IMR-90 (cell line): ENCODE data around the gene HGF. TPM values are rescaled to one million over a fixed set of nuclear protein-coding genes. Genes with fewer than 3 reads are reported as not detected.

Experiments
- ATAC-seq: fragments of 200-7000 bp; cut with Tn5 transposase; 2 replicates; pipeline ENCODE4 v1.9.1; 2020; ENCODE audit warnings: low read depth, mild to moderate bottlenecking, moderate library complexity
- BruUV-seq: library from RNA; stranded (reverse); fragments of 400-500 nt; replicated peaks from 2 replicates; lab custom pipeline; 2021; lab: Mats Ljungman, UMichigan
- CTCF ChIA-PET: fragments of 300-600 bp; formaldehyde crosslinking; extraction: SDS; loops from one replicate; lab custom pipeline; 2021; ENCODE audit warnings: antibody characterized with exemption; lab: Yijun Ruan, JAX
- POLR2A ChIA-PET: fragments of 300-600 bp; sonication (Branson Sonifier 250); formaldehyde crosslinking; loops from one replicate; lab custom pipeline; 2022; ENCODE audit warnings: antibody characterized with exemption; ENCODE audit not compliant: unreplicated experiment; lab: Charles Lee
- DNase-seq: peaks from one replicate; pipeline ENCODE4 v3.0.0; 2013
- H2AFZ ChIP-seq: replicated peaks from 2 replicates; pipeline ENCODE3; 2013; ENCODE audit warnings: low read length, mild to moderate bottlenecking; ENCODE audit not compliant: poor library complexity
- H2AK5ac ChIP-seq: 2 replicates; pipeline ENCODE4 v1.6.1; 2013; ENCODE audit warnings: low read depth, low read length, inconsistent platforms
- H2AK9ac ChIP-seq: replicated peaks from 2 replicates; pipeline ENCODE3; 2013; ENCODE audit warnings: mild to moderate bottlenecking, low read depth, low read length, moderate library complexity; ENCODE audit not compliant: poor library complexity
- H2BK120ac ChIP-seq: 2 replicates; pipeline ENCODE4 v1.6.1; 2013; ENCODE audit warnings: low read depth, low read length, inconsistent platforms
- H2BK15ac ChIP-seq: 3 replicates; pipeline ENCODE4 v1.6.1; 2013; ENCODE audit warnings: low read depth, low read length, inconsistent platforms
- H2BK20ac ChIP-seq: 2 replicates; pipeline ENCODE4 v1.6.1; 2013; ENCODE audit warnings: low read depth, mild to moderate bottlenecking, inconsistent platforms, low read length, moderate library complexity
- H2BK5ac ChIP-seq: 2 replicates; pipeline ENCODE4 v1.6.1; 2013; ENCODE audit warnings: mild to moderate bottlenecking, low read depth, low read length, inconsistent platforms; ENCODE audit not compliant: poor library complexity, severe bottlenecking
- H3K14ac ChIP-seq: replicated peaks from 2 replicates; pipeline ENCODE4 v1.6.1; 2013; ENCODE audit warnings: low read depth, low read length, inconsistent platforms
- H3K18ac ChIP-seq: 2 replicates; pipeline ENCODE4 v1.6.1; 2013; ENCODE audit warnings: low read depth, low read length, control low read depth
- H3K23ac ChIP-seq: 2 replicates; pipeline ENCODE4 v1.6.1; 2013; ENCODE audit warnings: low read depth, low read length, inconsistent platforms
- H3K27ac ChIP-seq: 2 replicates; pipeline ENCODE4 v1.5.1; 2013; ENCODE audit warnings: mild to moderate bottlenecking, control low read depth, low read length; ENCODE audit not compliant: insufficient read depth
- H3K27me3 ChIP-seq: 2 replicates; pipeline ENCODE4 v1.6.1; 2013; ENCODE audit warnings: low read length; ENCODE audit not compliant: control insufficient read depth, insufficient read depth
- H3K36me3 ChIP-seq: 2 replicates; pipeline ENCODE4 v1.6.1; 2013; ENCODE audit warnings: low read length, mixed read lengths; ENCODE audit not compliant: control insufficient read depth, insufficient read depth
- H3K4ac ChIP-seq: 2 replicates; pipeline ENCODE4 v1.6.1; 2013; ENCODE audit warnings: low read depth, low read length, inconsistent platforms
- H3K4me1 ChIP-seq: 2 replicates; pipeline ENCODE4 v1.6.1; 2013; ENCODE audit warnings: low read length, mixed read lengths; ENCODE audit not compliant: control insufficient read depth, insufficient read depth
- H3K4me2 ChIP-seq: 2 replicates; pipeline ENCODE4 v1.6.1; 2013; ENCODE audit warnings: low read depth, mild to moderate bottlenecking, control low read depth, low read length, moderate library complexity
- H3K4me3 ChIP-seq: 2 replicates; pipeline ENCODE4 v1.5.1; 2013; ENCODE audit warnings: low read depth, mild to moderate bottlenecking, control low read depth, low read length, moderate library complexity; ENCODE audit not compliant: insufficient read depth
- H3K56ac ChIP-seq: 2 replicates; pipeline ENCODE4 v1.6.1; 2013; ENCODE audit warnings: low read length, inconsistent platforms; ENCODE audit not compliant: insufficient read depth; ENCODE audit errors: extremely low read depth
- H3K79me1 ChIP-seq, 2 experiments: 2 replicates each; pipeline ENCODE4 v1.6.1; 2013; ENCODE audit warnings: low read length in 2 of 2, inconsistent platforms in 1 of 2, low read depth in 1 of 2
- H3K9ac ChIP-seq: 2 replicates; pipeline ENCODE4 v1.6.1; 2013; ENCODE audit warnings: low read depth, low read length, control low read depth
- H3K9me1 ChIP-seq: 2 replicates; pipeline ENCODE4 v1.6.1; 2013; ENCODE audit warnings: low read length, inconsistent platforms; ENCODE audit not compliant: insufficient read depth
- H3K9me3 ChIP-seq: 2 replicates; pipeline ENCODE4 v1.6.1; 2013; ENCODE audit warnings: low read length; ENCODE audit not compliant: control insufficient read depth, insufficient read depth
- H4K20me1 ChIP-seq: 2 replicates; pipeline ENCODE4 v1.6.1; 2013; ENCODE audit warnings: low read length, inconsistent platforms; ENCODE audit not compliant: insufficient read depth
- H4K5ac ChIP-seq: 2 replicates; pipeline ENCODE4 v1.6.1; 2013; ENCODE audit warnings: mild to moderate bottlenecking, low read depth, low read length, control low read depth
- H4K8ac ChIP-seq, 2 experiments: 2 replicates each; pipeline ENCODE4 v1.6.1; 2013; ENCODE audit warnings: low read depth in 2 of 2, low read length in 2 of 2, control low read depth in 1 of 2, inconsistent platforms in 1 of 2
- H4K91ac ChIP-seq: 2 replicates; pipeline ENCODE4 v1.6.1; 2013; ENCODE audit warnings: low read depth, low read length, inconsistent platforms; ENCODE audit not compliant: insufficient read depth
- BHLHE40 ChIP-seq: fragments of 150-350 bp; IDR thresholded peaks from 2 replicates; pipeline ENCODE4 v1.6.1; 2016; ENCODE audit warnings: mild to moderate bottlenecking, low read depth, low read length
- CEBPB ChIP-seq: IDR thresholded peaks from 2 replicates; pipeline ENCODE4 v1.6.1; 2012; ENCODE audit warnings: low read depth, low read length, improper control_type of control experiment
- CHD1 ChIP-seq: IDR thresholded peaks from 2 replicates; pipeline ENCODE4 v1.6.1; 2012; ENCODE audit warnings: low read depth, low read length, improper control_type of control experiment
- FOS ChIP-seq: fragments of 150-350 bp; IDR thresholded peaks from 2 replicates; pipeline ENCODE4 v1.6.1; 2016; ENCODE audit warnings: low read depth, low read length
- MAFK ChIP-seq: IDR thresholded peaks from 2 replicates; pipeline ENCODE4 v1.6.1; 2012; ENCODE audit warnings: low read depth, low read length, improper control_type of control experiment
- MAZ ChIP-seq: IDR thresholded peaks from 2 replicates; pipeline ENCODE4 v1.6.1; 2012; ENCODE audit warnings: low read depth, mild to moderate bottlenecking, low read length, improper control_type of control experiment, moderate library complexity, borderline replicate concordance
- MXI1 ChIP-seq: IDR thresholded peaks from 2 replicates; pipeline ENCODE4 v1.6.1; 2012; ENCODE audit warnings: low read depth, mild to moderate bottlenecking, low read length, moderate library complexity, borderline replicate concordance
- NFE2L2 ChIP-seq: fragments of 150-350 bp; IDR thresholded peaks from 2 replicates; pipeline ENCODE4 v1.6.1; 2016; ENCODE audit warnings: low read depth, mild to moderate bottlenecking, low read length
- POLR2A ChIP-seq: IDR thresholded peaks from 2 replicates; pipeline ENCODE4 v1.6.1; 2012; ENCODE audit warnings: mild to moderate bottlenecking, low read depth, low read length
- RAD21 ChIP-seq: IDR thresholded peaks from 2 replicates; pipeline ENCODE4 v1.6.1; 2012; ENCODE audit warnings: low read length, improper control_type of control experiment
- RCOR1 ChIP-seq: IDR thresholded peaks from 2 replicates; pipeline ENCODE4 v1.6.1; 2012; ENCODE audit warnings: mild to moderate bottlenecking, low read length, improper control_type of control experiment; ENCODE audit not compliant: insufficient replicate concordance
- RFX5 ChIP-seq: IDR thresholded peaks from 2 replicates; pipeline ENCODE4 v1.8.0; 2012; ENCODE audit warnings: low read depth, mild to moderate bottlenecking, low read length, moderate library complexity
- SMC3 ChIP-seq: fragments of 150-350 bp; IDR thresholded peaks from 2 replicates; pipeline ENCODE4 v1.6.1; 2016; ENCODE audit warnings: low read depth, mild to moderate bottlenecking, antibody characterized with exemption, low read length, moderate library complexity
- WGBS, 2 experiments: methylation state at CpG; one replicate each; pipeline versions ENCODE4 v1.1.5 to v1.1.7; 2013; ENCODE audit warnings: missing lambda C conversion rate in 2 of 2; ENCODE audit not compliant: insufficient read length in 1 of 2; ENCODE audit errors: extremely low coverage in 2 of 2; 5-methylcytosine and 5-hydroxymethylcytosine counted together
- dilution Hi-C: fragments of 300-500 bp; cut with HindIII; formaldehyde crosslinking; loops from one replicate; pipeline ENCODE4 v1.14.3; 2018; ENCODE audit warnings: low sequenced_read_pairs; ENCODE audit not compliant: unreplicated experiment
- in situ Hi-C: fragments of 300-500 bp; cut with MboI; formaldehyde crosslinking; loops from 3 replicates; pipeline ENCODE4 v1.14.3; 2019; ENCODE audit warnings: low sequenced_read_pairs, inconsistent platforms, mixed read lengths
- intact Hi-C: fragments of 100-400 bp; cut with micrococcal nuclease; formaldehyde crosslinking; loops from 2 replicates; pipeline ENCODE4 v1.10.0; 2022
- polyA plus RNA-seq, 3 experiments: library from polyadenylated mRNA; depleted of rRNA; stranded (reverse); fragments of >200 nt; gene quantifications; 2 replicates each; pipeline ENCODE4 v1.2.3, GENCODE V29; 2012; ENCODE audit warnings: low replicate concordance in 1 of 3
- total RNA-seq: library from RNA; depleted of rRNA; stranded (reverse); fragments of >200 nt; gene quantifications from 2 replicates; pipeline ENCODE4 v1.2.3, GENCODE V29; 2012
- TF ChIP-seq, protein P1 (sequence below): conservative IDR thresholded peaks from 2 replicates; pipeline ENCODE4 v1.5.1; 2012; ENCODE audit warnings: mild to moderate bottlenecking, low read depth, low read length, improper control_type of control experiment
- TF ChIP-seq, protein P2 (sequence below): fragments of 150-350 bp; IDR thresholded peaks from 2 replicates; pipeline ENCODE4 v1.6.1; 2016; ENCODE audit warnings: low read depth, mild to moderate bottlenecking, low read length, moderate library complexity, borderline replicate concordance
- TF ChIP-seq, protein P3 (sequence below): fragments of 150-350 bp; IDR thresholded peaks from 2 replicates; pipeline ENCODE4 v1.6.1; 2017; ENCODE audit warnings: mild to moderate bottlenecking, antibody characterized with exemption, low read length, low read depth

The HGF gene
- total and polyA plus RNA-seq, 2 of the 4 experiments (the other 2 are of a cell fraction), result 16.8 to 50.9 TPM

DNA sequence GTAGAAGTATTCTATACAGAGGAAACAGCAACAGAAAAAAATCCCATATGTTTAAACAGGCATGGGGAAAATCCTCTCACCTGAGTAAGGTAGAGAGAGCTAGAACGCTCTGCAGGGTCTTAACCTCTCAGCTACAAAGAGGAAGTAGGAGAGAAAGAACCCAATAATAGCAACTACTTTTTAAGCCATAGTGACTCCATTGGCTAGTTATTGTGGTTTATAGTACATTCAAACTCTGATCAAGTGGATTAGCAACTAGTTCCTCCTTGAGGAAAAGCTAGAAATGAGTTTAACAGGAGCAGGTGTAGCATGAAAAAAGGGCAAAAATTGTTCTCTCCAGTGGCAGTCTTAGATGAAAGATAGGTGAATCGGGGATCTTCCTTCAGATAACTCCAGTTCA, 89.7 kb downstream of the HGF start:
- H2AFZ ChIP-seq, result no peak overlapping the region
- H3K27ac ChIP-seq, result no peak overlapping the region
- H2BK20ac ChIP-seq, result no peak overlapping the region
- H4K5ac ChIP-seq, result no peak overlapping the region
- no peak overlapping the region for H3K23ac ChIP-seq
- in situ Hi-C loops (no loop called here), intact Hi-C loops (no loop called here), dilution Hi-C loops (no loop called here)
- WGBS, 2 experiments, result no CpG with 5 or more reads among the region's 2 CpGs
- no peak overlapping the region for H3K4me2 ChIP-seq
- ATAC-seq, result no peak
- BruUV-seq, result no TSS peak
- H3K9me3 ChIP-seq, result no peaks in the 10 kb centered on the region
- no peak overlapping the region for H3K14ac ChIP-seq
- no peak overlapping the region for H3K56ac ChIP-seq
- no peak overlapping the region for H2AK5ac ChIP-seq
- peak overlapping the region; percentile 38; the same call in 1 of the 3 replicates for H2BK15ac ChIP-seq
- ChIA-PET POLR2A (no interaction called here), CTCF (no interaction called here)
- H3K4me3 ChIP-seq, result no peak overlapping the region
- TF ChIP-seq, protein P1, sequence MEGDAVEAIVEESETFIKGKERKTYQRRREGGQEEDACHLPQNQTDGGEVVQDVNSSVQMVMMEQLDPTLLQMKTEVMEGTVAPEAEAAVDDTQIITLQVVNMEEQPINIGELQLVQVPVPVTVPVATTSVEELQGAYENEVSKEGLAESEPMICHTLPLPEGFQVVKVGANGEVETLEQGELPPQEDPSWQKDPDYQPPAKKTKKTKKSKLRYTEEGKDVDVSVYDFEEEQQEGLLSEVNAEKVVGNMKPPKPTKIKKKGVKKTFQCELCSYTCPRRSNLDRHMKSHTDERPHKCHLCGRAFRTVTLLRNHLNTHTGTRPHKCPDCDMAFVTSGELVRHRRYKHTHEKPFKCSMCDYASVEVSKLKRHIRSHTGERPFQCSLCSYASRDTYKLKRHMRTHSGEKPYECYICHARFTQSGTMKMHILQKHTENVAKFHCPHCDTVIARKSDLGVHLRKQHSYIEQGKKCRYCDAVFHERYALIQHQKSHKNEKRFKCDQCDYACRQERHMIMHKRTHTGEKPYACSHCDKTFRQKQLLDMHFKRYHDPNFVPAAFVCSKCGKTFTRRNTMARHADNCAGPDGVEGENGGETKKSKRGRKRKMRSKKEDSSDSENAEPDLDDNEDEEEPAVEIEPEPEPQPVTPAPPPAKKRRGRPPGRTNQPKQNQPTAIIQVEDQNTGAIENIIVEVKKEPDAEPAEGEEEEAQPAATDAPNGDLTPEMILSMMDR, result no peak
- TF ChIP-seq CHD1 (no peak), FOS (no peak), BHLHE40 (no peak), MAFK (no peak), MAZ (no peak), NFE2L2 (no peak), CEBPB (no peak), SMC3 (no peak), RFX5 (no peak), RAD21 (no peak), RCOR1 (no peak), MXI1 (no peak), POLR2A (no peak)
- TF ChIP-seq, protein P2, sequence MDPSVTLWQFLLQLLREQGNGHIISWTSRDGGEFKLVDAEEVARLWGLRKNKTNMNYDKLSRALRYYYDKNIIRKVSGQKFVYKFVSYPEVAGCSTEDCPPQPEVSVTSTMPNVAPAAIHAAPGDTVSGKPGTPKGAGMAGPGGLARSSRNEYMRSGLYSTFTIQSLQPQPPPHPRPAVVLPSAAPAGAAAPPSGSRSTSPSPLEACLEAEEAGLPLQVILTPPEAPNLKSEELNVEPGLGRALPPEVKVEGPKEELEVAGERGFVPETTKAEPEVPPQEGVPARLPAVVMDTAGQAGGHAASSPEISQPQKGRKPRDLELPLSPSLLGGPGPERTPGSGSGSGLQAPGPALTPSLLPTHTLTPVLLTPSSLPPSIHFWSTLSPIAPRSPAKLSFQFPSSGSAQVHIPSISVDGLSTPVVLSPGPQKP, result no peak
- TF ChIP-seq, protein P3, sequence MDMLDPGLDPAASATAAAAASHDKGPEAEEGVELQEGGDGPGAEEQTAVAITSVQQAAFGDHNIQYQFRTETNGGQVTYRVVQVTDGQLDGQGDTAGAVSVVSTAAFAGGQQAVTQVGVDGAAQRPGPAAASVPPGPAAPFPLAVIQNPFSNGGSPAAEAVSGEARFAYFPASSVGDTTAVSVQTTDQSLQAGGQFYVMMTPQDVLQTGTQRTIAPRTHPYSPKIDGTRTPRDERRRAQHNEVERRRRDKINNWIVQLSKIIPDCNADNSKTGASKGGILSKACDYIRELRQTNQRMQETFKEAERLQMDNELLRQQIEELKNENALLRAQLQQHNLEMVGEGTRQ, result no peak
- 0 out of 2 replicates have a peak, but pooled peaks cover under 1% of the 10 kb centered on the region for H3K9me1 ChIP-seq
- H3K79me1 ChIP-seq, result no peaks in the 10 kb centered on the region
- H4K91ac ChIP-seq, result no peak overlapping the region
- no peaks in the 10 kb centered on the region for H4K20me1 ChIP-seq
- no peak overlapping the region for H3K4ac ChIP-seq
- no peak for DNase-seq
- H2BK5ac ChIP-seq, result no peak overlapping the region
- peaks cover 9% of the 10 kb centered on the region; the same call in 1 of the 2 replicates for H3K4me1 ChIP-seq
- no peaks in the 10 kb centered on the region for H3K36me3 ChIP-seq
- no peak overlapping the region for H3K9ac ChIP-seq
- H2AK9ac ChIP-seq, result no peak overlapping the region
- no peak overlapping the region for H4K8ac ChIP-seq
- H3K18ac ChIP-seq, result no peak overlapping the region
- H3K27me3 ChIP-seq, result no peaks in the 10 kb centered on the region
- no peak overlapping the region for H2BK120ac ChIP-seq
